HuH-7.5 (cell line): ENCODE measurements around the gene UBE2J2.

Source experiments
- DNase-seq: peaks from one replicate; pipeline ENCODE4 v3.0.0; 2011; ENCODE audit warnings: low spot score

UBE2J2 gene

GRCh38 chr1:1280782-1281481, 7.3 kb upstream of the UBE2J2 start:
- DNase-seq, result no peak

GRCh38 chr1:1279028-1279427, 5.4 kb upstream of the UBE2J2 start:
- DNase-seq, result no peak

DNA sequence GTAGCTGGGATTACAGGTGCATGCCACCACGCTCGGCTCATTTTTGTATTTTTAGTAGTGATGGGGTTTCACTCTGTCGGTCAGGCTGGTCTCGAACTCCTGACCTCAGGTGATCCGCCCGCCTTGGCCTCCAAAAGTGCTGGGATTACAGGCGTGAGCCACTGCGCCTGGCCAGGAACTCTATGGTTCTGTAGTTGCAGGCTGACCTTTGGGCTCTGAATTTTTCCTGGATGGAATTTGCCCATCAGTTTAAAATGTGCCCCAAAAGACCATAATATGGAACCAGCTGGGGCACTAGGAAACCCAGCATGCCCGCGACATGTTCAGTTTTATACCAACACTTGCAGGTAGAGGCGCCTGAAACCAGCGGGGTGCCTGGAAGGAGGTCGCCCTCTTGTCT, 5.0 kb upstream of the UBE2J2 start:
- no peak for DNase-seq

GRCh38 chr1:1275836-1276235, 2.2 kb upstream of the UBE2J2 start:
- no peak for DNase-seq

DNA sequence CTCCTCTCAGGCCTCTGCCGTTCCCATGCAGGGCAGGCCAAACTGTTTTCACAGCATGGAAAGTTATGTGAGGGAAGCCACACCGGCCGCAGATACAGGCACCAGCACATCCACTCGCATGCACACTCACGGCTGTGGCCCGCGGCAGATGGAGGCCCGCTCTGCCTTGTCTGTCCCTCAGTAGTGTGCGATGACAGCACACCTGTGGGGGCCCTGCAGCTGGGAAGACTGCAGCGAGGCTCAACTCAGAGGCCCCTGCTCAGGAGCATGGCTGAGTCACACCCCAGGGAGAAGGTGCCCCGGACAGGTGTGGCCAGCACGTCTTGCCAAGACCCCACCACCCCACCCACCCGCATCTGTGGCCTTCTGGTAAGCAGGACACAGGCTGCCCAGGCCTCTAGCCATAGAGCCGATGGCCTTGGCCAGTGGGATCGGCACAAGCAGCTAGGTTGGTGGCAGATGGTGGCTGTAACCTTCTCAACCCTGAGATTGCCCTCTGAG, 1.3 kb upstream of the UBE2J2 start:
- no peak for DNase-seq

GRCh38 chr1:1274299-1274930, 761 bp upstream of the UBE2J2 start:
- DNase-seq, result no peak

GRCh38 chr1:1273209-1273511, 494 bp downstream of the UBE2J2 start:
- DNase-seq, result no peak

DNA sequence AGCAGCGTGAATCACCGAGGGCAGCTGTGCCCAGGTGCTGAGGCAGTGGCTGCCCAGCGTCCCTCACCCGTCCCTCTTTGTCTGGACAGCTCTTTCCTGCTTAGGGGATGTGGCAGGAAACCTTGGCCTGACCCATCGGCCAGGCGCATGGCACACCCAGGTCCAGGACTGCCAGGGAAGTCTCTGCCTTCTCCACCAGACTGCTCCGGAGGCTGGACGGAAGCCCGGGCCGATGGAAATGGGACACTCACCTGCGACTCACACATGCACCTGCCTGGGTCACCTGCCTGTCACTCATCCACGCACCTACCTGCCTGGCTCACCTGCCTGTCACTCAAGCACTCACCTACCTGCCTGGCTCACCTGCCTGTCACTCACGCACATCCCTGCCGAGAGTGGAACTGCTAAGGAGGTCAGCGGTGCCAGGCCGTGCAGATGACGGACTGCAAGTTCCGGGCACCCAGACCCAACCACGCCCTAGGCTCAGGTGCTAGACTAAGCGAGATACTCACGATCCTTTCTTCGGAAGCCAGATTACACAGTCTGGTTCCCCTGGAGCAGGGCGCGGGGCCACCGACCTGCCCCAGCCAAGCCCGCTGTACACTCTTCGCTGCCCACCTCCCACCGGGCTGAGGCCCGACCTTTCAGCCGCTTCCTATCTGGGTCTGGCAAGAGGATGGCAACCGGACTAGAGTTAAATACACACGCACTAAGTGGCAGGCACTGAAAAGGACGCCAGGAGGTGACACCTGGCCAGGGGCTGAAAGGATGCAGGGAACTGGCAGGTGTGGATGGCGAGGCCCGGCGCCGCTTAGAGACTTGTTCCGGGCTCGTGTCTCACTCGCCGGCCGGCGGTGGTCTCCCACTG, 1.1 kb downstream of the UBE2J2 start:
- no peak for DNase-seq

DNA sequence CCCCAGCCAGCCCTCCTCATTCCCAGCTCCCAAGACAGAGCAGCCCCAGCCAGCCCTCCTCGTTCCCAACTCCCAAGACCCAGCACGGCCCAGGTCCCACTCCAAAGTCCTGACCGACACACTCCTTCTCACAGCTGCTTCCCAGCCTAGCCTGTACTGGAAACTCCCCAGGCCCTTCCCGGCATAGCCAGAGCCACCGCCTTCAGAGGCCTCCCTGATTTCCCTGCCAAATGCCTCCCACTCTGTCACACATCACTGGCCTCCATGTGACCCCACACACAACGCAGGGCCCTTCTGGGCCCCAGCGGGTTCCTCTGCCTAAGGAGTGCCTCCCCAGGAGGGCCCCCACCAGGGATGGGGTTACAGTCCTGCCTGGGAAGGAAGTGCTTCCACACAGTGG, 2.8 kb downstream of the UBE2J2 start:
- DNase-seq, result no peak

GRCh38 chr1:1268284-1268682, 5.4 kb downstream of the UBE2J2 start:
- no peak for DNase-seq

DNA sequence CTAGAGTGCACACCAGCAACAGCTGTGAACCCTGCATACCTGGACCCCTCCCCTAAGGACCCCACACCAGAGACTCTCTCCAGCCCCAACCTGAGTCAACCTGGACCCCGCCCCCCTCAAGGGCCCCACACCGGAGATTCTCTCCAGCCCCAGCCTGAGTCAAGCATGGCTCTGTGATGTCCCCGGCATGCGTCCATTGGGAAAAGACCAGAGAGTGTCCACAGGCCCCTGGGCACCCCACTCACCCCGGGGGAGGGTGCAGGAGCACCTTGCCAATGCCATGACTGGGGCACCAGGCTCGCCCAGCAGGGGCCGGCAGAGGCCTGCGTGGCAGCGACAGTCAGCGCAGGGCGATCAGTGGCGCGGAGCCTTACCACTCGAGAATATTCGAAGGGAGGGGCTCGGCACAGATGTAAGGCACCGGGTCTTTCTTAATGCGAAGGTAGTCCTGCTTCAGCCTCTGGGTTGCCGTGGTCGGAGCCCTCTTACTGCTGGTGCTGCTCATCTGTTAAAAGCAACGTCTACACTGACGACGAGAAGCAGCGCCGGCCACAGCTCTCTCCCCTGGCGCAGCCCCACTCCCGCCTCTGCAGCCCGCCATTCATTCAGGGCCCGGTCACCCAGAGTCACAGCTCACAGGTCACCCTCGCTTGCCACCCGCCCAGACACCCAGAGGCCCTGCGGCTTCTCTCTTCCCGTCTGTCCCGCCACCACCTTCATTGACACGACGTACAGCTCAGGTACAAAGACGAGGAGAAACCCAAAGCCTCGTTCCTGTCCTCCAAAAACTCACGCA, 6.0 kb downstream of the UBE2J2 start:
- DNase-seq, result no peak

DNA sequence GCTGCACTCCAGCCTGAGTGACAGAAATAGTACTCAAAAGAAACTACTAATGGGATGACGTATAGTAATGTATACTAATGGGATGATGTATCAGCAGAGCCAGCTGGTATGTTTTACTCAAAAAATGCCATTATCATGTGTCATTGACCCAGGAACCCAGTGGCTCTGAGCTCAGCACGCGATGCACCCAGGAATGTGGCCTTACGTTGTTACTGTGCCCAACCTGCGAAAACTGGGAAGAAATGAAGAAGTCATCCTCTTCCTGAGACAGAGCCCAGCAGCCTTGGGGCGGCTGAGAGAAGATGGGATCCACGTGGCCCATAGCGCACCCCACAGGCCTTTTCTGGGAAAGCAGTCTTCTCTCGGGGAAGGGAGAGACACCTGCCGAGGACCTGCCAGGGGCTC, 8.8 kb downstream of the UBE2J2 start:
- DNase-seq, result no peak

GRCh38 chr1:1264026-1264425, 9.6 kb downstream of the UBE2J2 start:
- no peak for DNase-seq

- no peak for DNase-seq
Observed at GRCh38 chr1:1262758-1263157, 10.9 kb downstream of the UBE2J2 start.

DNA sequence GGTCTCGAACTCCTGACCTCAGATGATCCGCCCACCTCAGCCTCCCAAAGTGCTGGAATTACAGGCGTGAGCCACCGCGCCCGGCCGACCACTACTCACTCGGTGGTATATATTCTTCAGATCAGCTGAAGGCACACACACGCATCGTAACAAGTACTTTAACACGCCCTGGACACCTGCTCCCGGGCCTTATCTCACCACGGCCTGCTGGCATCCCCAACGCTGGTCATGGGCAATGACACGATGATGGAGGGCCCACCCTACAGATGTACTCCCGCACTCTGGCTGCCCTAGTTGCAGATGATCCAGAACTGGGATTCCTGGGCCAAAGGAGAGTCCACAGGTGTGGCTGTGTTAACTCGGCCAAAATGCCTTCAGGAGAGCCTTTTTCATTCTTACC, 11.6 kb downstream of the UBE2J2 start:
- no peak for DNase-seq

DNA sequence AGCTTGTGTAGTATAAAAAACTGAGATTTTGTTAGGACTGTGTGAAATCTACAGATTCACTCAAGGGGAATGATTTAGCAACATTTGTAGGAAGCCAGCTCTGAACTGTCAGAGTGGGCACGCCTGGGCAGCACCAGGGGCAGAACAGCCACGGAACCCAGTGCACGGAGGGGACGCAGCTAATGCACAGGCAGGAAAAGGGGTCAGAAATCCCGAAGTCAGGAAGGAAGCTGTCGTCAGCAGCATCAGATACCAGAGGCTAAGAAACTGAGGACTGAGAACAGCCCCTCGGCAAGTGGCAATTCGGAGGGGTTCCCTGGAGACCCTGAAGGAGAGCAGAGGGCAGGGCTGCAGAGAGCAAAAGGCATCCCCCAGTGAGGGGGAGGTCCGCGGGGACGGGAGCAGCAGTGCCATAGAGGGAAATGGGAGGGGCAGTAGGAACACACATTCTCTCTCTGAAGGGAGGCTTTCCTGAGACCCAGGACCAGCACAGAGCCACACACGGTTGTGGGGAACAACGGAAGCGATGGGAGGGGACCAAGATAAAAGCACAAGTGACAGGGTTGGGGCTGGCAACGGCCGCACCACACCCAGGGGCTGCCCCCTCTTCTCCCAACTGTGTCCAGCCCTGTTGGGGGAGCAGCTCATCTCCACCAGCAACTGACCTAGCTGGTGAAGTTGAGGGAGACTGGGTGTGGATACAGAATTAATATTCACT, 12.7 kb downstream of the UBE2J2 start:
- DNase-seq, result no peak

- DNase-seq, result no peak
Observed at GRCh38 chr1:1259951-1260600, 13.6 kb downstream of the UBE2J2 start.

GRCh38 chr1:1259540-1259939, 14.1 kb downstream of the UBE2J2 start:
- no peak for DNase-seq

DNA sequence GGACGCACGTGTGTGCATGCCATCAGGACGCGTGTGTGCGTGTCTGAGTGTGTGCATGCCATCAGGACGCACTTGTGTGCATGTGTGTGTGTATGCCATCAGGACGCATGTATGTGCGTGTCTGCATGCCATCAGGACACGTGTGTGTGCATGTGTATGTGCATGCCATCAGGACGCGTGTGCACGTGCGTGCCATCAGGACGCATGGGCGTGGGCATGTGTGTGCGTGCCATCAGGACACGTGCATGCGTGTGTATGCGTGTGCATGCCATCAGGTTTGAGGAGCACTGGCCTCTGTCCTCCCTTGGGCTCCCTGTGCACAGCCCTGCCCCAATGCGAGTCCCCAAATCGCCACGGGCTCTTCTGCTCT, 14.6 kb downstream of the UBE2J2 start:
- no peak for DNase-seq

GRCh38 chr1:1256956-1257871, 16.4 kb downstream of the UBE2J2 start:
- no peak for DNase-seq
